NCI-H526 treated with DMSO at 0.1 percent for 48 hours (cell line): ENCODE results near the gene UNKL.

Experiments
- DNase-seq: peaks from one replicate; lab custom pipeline; 2025; lab: John Stamatoyannopoulos, UW

Gene UNKL

DNA sequence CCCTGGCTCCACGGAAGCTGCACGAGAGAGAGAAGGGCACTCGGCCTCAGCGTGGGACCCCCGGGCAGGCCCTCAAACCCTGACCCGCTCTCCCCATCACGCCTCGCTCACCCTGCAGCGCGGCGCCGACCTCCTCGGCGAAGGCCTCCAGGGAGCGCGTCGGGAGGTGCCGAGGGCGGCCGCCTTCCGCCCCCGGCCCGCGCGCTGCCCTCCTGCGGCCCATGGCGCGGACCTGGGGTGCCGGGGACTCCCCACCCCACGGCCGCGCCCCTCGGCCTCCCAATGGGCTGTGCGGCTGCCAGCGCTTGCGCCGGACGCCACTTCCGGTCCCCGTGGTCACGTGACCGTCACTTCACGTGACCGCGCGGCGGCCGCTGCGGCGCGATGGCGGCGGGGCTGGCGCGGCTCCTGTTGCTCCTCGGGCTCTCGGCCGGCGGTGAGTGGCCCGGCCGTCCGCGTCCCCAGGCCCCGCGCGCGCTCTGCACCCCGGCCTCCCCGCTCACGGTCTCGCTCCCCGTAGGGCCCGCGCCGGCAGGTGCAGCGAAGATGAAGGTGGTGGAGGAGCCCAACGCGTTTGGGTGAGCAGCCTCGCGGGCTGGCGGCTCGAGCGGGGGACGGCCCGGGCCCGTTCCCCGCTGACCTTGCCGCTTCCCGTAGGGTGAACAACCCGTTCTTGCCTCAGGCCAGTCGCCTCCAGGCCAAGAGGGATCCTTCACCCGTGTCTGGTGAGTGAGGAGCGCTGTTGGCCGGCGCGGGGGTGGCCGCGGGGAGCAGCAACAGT lies 62.7 kb downstream of the UNKL start, which contains the start of the genes GNPTG and TSR3:
TSS of gene GNPTG (plus strand) at position 350 of the 781 bp plus-strand sequence. CDS start at position 385, 35 bp downstream.
TSS of gene TSR3 (minus strand) at position 297 of the 781 bp plus-strand sequence. CDS start at position 223, 74 bp downstream.
- peak; percentile 36 for DNase-seq

DNA sequence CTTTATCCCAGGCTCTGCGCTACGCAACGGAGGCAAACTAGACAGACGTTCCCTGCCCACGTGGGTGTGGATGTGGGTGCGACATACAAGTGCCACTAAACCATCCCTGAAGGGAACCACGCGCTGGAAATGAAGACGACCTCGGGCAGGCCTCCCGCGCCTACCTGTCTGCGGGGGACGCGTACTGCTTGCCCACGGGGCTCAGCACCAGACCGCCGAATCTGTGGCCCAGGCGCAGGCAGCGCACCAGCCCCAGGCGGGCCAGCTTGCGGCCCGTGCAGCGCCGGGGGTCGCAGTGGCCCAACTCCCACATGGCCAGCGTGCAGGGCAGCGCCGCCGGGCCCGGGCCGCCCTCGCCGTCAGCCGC lies 63.3 kb downstream of the UNKL start:
- DNase-seq, result no peak

DNA sequence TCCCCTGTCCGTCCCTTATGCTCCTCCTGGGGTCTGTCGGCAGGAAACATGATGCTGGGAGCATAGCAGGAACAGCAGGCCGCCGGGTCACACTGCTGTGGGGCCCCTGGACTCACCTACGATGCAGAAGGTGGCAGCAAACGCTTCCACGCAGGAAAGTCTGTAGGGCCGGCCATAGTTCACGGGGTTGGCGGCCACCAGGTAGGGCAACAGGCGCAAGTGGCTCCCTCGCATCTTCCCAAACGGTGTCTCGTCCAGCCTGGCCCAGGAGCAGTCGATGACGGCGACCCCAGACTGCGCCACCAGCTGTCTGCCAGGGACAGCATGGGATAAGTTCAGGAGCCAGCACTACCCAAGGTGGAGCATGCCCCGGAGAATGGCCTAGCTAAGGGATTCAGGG lies 63.8 kb downstream of the UNKL start:
- DNase-seq, result no peak

DNA sequence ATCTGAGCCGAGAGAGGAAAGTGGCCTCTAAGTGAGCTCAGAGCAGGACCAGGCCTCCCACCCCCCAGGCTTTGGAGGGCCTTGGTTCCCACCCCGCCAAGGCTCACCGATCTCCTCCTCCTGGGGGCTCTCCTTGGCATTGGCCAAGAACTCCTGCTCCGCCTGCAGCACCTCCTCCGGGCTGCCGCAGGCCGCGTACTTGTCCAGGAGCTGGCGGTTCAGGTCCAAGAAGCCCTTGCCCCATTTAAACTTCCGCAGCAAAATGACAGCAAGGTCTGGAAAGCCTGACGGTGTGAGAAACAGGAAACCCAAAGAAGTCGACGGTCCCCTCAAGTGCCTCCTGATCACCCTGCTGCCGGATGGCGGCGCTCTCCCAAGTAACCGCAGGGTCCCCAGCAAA lies 64.6 kb downstream of the UNKL start:
- no peak for DNase-seq

DNA sequence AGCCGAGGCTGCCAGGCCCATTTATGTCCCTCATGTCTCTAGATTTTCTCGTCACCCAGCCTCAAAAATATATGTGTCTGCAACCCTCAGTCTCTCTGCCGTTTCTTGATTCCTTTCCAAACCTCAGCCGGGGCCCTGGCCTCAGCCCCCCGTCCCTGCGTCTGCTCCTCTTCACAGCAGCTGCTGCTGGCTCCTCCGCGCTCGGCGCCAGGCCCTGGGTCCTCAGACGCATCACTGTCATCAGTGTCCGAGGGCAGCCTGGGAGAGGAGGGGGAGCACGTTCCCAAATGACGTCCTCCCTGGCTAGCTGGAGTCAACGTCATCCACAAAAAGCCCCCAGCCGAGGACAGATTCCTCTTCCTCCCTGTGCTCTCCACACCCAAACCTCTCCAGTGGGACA lies 65.2 kb downstream of the UNKL start:
- no peak for DNase-seq

DNA sequence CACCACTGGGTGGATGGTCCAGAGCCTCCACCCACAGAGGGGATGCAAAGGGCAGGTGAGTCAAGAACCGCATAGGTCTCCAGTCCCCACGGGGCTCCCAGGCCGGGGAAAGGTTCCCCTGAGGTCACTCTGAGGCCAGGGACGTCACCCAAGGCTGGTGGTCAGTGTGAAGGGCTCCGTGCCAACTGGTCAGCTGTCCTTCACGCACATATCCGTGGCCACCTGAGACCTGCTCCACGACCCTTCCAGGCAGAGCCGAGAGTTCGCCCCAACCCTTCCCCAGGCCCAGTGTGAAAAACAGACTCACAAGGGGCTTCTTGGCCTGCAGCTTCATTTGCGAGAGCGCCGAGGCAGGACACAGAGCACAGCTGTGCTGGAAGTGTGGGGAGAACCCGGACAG lies 65.6 kb downstream of the UNKL start:
- DNase-seq, result no peak

DNA sequence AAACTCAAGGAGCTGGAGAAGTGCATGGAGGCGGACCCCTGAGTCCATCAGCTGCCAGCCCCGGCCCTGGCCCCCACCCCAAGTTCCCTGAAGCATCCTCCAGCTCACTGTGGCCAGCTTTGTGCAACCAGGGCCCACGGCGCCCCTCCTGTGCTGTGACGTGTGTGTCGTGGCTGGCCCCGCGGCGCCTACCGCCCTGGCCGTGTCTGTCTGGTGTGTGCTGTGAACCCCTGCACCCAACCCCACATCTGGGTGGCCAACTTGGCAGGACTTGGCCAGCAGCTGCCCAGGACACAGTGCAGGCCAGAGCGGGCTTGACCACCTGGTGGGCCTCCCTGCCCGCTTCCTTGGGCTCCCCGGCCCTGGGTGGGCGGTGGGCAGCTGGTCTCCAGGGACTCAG lies 66.1 kb downstream of the UNKL start:
- no peak for DNase-seq

DNA sequence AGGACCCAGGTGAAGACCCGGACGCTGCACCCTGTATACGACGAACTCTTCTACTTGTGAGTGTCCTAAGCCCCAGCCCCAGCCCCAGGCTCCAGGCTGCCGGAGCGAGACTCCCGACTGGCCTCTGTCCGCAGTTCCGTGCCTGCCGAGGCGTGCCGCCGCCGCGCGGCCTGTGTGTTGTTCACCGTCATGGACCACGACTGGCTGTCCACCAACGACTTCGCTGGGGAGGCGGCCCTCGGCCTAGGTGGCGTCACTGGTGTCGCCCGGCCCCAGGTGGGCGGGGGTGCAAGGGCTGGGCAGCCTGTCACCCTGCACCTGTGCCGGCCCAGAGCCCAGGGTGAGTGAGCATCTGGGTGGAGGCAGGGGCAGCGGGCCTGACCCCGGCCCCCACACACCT lies 66.5 kb downstream of the UNKL start:
- no peak for DNase-seq

DNA sequence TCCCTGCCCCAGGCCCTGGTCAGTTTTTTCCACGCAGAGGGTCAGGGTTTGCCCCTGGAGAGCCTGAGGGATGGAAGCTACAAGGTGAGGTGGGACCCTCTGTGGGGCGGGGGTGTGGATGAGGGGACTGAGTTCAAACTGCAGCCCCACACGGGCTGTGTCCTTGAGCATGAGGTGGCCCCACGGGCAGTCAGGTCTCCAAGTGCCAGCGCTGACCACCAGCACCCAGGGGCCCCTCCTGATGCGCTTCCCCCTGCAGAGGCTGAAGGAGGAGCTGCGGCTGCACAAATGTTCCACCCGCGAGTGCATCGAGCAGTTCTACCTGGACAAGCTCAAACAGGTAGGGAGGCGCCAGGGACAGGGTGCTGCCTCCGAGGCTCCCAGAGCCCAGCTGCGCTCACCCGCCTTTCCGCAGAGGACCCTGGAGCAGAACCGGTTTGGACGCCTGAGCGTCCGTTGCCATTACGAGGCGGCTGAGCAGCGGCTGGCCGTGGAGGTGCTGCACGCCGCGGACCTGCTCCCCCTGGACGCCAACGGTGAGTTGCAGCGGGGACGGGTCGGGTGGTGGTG lies 67.1 kb downstream of the UNKL start:
- no peak for DNase-seq

DNA sequence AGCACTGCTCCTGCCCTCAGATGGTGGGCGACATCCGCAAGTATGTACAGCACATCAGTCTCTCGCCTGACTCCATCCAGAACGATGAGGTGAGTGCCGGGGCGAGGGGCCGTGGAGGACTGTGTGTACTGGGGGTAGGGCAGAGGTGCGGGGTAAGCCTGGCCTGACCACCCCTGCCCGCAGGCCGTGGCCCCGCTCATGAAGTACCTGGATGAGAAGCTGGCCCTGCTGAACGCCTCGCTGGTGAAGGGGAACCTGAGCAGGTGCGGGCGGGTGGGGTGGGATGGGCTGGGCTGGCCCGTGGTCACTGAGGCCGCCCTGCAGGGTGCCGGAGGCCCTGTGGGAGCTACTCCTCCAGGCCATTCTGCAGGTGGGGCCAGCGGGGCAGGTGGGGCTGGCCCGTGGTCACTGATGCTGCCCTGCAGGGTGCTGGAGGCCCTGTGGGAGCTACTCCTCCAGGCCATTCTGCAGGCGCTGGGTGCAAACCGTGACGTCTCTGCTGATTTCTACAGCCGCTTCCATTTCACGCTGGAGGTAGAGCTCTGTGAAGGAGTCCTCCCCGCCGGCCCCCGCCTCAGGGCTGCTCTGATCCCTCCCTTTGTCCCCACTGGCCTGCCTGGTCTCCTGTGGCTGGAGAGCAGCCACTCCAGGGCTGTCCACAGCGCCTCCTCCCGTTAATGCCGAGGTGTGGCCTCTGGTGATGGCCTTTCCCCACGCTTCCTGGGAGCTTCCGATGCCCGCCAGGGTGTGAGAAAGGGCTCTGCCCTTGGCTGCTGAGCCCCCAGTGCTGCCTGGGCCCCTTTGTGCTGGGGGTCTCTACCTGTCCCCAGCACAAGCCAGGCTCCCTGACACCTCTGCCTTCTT lies 67.8 kb downstream of the UNKL start:
- no peak for DNase-seq

DNA sequence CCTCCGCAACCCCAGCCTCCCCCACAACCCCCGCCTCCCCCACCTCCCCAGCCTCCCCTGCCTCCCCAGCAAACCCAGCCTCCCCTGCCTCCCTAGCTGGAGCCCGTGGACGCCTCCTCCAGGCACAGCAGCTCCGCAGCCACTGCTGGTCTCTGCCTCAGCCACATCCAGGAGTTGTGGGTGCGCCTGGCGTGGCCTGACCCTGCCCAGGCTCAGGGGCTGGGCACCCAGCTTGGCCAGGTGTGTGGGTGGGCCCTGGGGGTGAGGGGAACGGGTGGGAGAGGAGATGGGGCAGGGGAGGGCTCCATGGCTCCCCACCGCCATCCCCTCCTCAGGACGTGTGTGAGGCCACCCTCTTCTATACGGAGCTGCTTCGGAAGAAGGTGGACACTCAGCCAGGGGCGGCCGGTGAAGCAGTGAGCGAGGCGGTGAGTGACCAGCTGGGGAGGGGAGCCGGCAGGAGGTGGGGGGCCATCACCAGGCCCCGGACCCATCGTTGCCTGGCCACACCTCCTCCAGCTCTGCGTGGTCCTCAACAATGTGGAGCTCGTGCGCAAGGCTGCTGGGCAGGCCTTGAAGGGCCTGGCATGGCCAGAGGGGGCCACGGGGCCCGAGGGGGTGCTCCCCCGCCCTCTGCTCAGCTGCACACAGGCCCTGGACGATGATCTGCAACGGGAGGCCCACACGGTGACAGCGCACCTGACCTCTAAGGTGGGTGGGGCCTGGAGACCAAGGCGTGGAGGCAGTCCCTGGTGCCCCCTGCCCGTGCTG lies 68.7 kb downstream of the UNKL start:
- no peak for DNase-seq

DNA sequence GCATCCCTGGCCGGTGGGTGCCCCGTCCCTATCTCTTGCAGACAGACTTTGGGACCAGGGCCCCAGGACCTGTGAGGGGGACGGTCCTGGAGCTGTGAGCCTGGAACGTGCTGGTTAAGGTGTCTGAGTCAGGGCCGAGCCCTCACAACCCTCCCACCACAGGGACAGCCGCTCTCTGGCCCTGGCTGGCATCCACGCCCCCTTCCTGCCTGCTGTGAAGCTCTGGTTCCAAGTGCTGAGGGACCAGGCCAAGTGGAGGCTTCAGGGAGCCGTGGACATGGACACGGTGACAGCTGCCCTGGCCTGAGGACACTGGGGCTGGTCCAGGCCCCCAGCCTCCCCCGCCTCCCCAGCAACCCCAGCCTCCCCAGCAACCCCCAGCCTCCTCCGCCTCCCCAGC lies 69.4 kb downstream of the UNKL start:
- no peak for DNase-seq

DNA sequence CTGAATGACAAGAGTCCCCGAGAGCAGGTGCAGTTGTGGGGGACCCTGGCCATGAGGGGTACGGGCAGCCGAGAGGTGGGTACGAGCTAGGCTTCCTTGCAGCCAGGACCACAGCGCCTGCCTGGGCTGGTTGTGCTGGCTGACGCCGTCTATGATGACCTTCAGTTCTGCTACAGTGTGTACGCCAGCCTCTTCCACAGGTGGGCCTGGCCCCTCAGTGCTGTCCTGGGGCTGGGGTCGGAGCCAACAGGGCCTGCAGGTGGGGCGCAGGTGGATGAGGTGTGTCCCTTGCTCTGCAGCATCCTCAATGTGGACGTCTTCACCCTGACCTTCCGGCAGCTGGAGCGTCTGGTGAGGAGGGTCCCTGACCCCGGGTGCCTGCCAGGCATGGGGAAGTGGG lies 70.0 kb downstream of the UNKL start:
- no peak for DNase-seq

DNA sequence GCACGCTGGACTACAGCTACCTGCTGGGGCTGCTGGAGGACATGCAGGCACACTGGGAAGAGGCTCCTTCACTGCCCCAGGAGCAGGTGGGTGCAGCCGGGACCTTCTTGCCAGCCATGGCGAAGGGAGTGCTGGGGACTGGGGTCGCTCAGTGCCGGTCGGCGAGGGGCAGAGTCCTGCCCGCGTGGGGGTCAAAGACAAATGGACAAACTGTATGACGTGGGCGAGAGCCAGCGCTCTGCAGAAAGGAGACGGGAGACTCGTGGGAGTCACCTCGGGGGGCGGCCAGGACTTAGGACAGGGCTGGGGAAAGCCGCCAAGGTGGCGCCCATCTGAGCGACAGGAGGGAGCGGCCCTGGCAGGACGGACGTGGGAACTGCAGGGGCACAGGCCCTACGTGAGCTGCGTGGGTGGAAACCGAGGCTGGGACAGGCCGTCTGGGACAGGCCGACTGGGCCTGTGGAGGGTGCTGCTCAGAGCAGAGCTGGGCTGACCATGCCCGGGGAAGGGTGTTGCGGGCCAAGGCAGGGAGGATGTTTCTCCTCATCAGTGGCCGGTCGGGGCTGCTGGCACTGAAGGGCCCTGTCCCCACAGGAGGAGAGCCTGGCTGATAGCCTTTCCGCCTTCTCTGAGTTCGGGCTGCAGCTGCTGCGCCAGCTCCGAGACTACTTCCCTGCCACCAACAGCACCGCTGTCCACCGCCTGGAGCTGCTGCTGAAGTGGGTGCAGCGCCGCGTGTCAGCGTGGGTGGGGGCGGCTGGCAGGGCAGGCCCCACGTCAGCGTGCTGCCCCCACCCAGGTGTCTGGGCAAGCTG lies 70.9 kb downstream of the UNKL start:
- DNase-seq, result no peak

DNA sequence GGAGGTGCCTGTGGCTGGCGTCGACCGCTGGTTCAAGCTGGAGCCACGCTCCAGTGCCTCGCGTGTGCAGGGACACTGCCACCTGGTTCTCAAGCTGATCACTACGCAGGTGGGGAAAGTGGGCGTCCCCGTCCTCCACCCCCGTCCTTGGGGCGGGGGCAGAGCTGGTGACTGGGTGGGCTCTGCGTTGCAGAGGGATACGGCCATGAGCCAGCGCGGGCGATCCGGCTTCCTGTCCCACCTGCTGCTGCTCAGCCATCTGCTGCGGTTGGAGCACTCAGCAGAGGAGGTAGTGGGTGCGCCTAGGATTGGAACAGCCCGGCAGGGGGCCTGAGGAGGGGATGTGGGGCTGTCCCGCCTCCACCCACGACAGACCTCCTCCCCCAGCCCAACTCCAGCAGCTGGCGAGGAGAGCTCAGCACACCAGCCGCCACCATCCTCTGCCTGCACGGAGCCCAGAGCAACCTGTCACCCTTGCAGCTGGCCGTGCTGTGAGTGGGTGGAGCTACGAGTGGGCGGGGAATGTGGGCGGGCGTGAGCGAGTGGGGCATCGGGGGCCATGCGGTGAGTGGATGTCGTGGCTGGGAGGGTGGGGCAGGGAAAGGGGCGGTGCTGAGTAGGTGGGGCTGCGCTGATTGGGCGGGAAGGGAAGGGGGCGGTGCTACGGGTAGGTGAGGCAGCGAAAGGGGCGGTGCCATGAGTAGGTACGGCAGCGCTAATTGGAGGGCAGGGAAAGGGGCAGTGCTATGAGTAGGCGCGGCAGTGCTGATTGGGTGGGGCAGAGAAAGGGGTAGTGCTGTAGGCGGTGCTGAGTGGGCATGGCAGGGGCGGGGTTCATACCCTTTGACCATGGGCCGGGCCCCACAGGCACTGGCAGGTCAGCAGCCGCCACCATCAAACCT lies 71.7 kb downstream of the UNKL start:
- DNase-seq, result peak; percentile 92

DNA sequence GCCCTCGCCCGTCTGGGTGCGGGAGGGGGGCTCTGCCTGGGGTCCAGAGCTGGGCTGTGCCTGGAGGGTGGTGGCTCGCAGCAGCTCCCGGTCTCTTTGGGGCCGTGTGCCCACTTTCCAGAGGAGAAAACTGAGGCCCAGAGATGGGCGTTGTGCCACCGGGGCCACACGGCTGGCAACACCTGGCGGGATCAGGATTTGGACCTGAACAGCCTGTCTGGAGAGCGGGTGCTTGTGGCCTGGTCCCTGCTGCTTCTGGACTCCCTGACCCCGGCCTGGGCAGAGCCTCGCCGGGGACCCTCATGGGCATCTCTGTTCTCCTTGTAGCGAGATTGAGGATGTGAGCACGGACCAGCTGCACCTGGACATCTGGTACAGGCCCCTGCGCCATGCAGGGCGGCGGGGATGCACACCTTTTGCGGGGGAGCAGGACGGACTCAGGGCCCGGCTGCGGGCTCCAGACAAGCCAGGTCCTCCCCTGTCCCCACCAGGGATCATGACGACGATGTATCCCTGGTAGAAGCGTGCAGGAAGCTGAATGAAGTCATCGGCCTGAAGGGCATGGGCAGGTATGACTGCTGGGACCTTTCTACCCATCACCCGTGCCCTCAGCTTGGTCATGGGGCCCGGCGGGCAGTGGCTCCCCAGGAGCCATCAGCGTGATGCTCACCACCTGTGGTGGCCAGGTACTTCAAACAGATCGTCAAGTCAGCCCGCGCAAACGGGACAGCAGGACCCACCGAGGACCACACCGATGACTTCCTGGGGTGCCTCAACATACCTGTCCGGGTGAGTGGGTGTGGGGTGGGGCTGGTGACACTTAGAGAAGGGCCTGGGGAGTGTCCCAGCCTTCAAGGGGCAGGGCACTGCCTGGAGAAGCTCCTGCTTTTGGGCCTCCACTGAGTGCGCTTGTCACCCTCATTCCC lies 72.7 kb downstream of the UNKL start:
- no peak for DNase-seq

DNA sequence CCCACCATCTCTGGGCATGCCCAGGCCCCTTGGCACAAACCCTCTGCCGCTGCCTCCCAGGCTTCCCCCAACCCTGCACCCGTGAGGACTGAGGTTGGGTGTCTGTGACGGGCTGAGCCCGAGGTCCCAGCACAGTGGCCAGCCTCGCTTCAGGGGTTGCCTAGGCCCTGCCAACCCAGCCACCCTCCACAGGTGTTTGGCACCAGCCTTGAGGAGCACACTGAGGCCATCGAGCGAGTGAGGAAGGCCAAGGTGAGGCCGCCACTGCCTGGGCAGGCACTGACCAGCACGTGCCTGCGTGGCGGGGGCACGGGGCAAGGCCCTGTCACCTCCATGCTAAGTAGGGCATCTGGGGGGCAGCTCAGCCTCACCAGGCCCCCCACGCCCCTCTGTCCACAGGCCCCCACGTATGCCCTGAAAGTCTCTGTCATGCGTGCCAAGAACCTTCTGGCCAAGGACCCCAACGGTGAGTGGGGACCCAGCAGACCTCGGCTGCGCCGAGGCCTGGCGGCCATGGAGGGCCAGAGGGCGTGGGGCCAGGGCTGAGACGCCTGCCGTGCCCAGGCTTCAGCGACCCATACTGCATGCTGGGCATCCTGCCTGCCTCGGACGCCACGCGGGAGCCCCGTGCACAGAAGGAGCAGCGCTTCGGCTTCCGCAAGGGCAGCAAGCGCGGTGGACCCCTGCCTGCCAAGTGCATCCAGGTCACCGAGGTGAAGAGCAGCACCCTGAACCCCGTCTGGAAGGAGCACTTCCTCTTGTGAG lies 73.6 kb downstream of the UNKL start:
- no peak for DNase-seq
